NCI-H2227 (cell line): ENCODE data around the gene ITPR1.
A peak's percentile ranks its signal among the peaks of the same experiment; 100 is the strongest.

Source experiments
- DNase-seq: peaks from one replicate; lab custom pipeline; 2025; ENCODE audit not compliant: unreplicated experiment; lab: John Stamatoyannopoulos, UW

The ITPR1 gene

DNA sequence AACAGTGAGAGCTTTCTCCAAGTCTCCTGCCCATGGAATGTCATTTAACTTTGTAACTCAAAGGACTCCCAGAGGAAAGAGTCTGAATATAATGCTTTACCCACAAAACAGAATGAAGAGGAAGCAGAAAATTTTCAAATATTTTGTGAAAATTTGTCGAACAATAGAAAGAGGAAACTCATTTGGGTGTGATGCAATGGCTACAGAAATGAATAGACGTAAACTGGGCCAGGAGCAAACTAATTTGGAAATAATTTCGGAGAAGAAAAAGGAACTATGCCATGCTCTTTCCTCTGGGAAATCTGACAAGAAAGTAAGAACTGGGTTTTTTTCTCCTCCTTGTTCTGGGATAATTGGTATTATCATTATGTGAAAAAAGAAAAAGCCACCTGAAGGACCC lies 14.9 kb upstream of the ITPR1 start:
- no peak for DNase-seq

DNA sequence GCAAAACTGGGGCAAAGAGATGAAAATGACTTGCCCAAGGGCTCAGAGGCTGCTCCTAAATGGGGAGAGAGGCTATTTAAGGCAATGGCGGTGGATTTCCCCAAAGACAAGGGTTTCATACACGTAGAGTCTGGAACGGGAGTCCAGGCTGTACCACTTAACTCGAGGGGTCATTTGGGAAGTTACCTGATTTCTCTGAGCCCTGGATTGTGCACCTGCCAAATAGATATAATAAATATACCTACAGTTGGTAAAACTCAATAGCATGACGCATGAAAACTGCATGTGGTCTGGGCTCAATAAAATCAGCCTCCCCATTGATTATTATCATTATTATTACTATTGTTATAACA lies 1.3 kb upstream of the ITPR1 start:
- no peak for DNase-seq

DNA sequence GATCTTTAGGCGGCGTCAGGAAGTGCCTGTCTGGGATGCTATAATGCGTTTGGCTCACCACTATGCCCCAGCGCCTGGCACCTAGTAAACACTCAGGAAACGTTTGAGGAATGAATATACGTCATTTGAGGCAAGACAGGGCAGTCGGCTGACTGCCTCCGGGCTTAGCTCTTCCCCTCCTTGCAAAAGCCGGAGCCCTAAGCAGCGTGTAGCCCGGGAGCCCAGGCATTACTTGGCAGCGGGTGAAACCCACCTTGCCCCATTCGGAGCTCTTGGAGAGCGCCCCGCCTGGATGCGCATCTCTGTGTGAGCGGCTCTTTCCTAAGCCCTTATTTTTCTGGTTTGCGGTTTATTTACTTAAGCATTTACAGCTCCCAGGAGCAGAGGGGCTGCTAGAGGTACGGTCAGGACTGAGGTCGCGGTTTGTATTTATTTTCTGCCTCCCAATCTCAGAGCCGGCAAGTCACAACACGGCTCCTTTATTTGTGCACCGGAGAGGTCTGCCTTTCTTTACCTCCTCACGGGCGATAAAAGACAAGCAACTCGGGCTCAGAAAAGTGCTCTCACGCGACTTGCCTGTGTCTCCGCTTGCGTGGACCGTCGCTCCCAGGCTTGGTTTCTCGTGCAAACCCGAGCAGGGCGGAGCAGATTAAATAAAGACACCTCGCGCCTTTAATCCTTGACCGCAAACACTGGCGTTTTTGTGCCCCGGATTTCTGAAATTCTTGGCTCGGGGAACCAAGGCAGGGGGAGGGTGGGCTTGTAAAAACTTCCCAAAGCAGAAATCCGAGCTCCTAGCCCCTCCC lies 737 bp upstream of the ITPR1 start:
- peak; percentile 71 for DNase-seq

DNA sequence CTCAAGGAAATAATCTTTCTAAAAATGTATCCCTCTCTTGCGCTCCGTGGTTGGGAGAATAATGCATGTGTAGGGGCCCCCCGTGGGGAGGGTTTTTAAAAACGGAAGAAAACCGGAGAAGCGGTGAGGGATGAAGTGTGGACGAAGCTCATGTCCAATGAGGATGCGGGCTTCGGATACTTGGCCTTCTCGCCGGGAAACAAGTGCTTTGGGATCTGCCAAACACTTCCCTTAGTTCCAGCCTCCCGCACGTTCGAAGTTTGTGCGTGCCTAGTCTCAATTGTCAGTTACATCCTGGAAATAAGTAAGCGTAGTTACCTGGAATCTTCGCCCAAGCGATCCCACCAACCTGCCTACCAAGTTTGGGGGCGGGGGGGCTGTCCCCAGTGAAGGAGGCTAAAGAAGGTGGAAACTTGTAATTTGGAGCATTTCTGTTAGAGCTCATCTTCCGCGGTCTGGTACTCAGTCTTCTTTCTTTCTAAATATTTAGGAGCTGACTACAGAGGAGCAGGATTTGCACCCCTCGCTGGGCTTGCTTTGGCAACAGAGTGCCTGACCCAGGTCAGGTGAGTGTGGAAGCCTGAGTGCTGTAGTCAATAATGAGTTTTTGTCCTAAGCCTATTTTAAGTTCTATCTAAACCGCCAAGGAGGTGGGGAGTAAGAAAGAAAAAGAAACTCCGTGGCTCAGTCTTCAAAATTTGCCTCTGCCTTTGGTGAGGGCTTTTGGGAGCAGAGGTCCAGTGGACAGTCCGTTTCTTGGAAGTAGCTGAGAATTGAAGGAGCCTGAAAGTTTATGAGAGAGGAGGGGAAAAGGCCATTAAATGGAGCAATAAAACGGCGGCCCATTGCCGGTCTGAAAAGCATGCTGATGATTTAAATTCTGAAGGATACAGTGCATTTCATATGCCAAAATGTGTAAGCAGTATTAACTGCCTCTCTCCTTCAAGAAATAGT lies 1.1 kb downstream of the ITPR1 start:
- peak; percentile 7 for DNase-seq

DNA sequence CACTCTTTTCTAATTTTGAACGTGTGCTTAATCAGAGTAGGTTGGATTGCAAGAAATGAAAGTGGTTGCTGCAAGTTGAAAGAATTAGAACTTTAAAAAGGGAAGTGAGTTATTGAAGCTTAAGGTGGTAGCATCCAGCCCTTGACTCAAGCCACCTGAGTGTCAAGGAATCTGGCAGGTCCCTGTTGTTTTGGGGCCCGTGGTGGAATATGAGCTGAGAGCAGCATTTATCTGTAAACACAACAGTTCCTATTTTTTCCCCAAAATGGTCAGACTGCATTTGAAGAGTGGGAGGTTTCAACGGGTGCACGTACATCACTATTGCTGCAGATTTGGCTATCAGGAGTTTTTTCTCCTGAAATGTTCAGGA lies 1.7 kb downstream of the ITPR1 start:
- DNase-seq = no peak

DNA sequence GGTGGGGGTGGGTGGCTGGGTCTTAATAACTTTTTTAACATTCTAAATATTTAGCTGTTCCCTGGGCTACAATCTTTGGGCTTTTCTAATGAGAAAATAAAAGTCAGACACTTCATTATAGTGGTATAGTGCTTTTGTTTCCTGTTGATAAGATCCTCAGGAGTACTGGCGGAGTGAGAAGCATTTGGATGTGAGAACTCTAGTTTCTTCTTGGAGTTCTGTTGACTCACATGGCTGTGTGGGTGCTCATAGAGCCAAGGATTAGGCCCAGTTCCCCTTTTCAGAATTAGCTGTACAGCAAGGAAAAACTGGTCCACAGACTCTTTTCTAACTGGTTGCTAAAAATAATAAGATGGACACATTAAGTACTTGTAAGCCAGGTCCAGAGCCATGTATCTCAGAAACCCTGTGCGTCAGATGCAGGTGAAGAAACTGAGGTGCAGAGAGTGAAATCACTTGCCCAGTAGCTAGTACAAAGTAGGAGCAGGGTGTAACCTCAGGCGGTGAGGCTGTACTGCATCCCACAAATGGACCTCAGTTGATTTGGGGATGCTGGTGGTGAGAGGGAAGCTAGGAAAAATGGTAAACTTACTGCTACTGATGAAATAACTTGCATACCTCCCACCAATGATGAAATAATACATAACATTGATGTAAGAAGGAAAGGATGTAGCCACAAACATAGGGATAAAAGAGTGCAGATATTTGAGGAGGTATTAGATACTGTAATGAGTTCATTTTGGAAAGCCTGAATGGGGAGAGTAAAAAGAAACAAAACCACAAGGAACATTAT lies 2.3 kb downstream of the ITPR1 start:
- DNase-seq = no peak

DNA sequence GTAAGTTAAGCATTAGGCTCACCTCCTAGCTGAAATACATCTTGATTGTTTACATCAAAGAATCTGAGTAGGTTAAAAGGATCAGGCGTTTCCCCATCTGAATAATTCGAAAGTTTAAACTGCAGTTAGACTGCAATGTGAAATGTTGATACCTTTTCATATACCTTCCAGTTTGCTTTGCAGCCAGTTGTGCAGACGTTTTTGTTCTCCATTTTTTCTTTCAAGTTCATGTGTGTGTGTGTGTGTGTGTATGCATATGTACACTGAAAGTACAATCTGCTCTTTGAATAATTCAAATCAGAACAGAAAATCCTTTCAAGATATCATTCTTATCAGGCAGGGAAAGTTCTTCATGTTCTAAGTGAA lies 2.9 kb downstream of the ITPR1 start:
- DNase-seq = no peak

DNA sequence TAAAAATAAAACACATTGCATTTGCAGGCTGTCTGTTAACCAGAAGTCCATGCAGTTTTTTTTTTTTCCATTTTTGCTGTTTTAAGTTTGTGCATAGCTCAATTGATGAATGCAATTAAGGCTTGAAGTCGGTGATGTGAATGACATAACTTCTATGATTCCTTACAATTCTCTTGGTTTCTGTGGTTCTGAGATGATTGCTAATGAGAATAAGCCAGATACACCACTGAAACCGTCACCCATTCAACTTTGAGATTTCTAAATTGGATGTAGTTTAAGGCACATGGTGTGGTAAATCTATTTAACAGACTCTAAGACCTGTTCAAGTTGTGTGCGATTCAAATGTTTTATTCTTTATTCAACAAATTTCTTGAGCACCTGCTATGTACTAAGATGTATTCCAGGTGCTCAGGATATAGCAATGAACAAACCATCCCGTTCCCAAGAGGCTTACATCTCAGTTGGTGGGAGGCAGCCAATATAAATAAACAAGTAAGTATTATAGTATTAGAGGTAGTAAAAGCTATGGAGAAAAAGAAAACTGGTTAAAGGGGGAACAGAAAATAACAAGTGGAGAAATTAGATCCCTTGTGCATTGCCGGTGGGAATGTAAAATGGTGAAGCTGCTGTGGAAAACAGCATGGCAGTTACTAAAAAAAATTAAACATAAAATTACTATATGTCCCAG lies 4.0 kb downstream of the ITPR1 start:
- DNase-seq = no peak

DNA sequence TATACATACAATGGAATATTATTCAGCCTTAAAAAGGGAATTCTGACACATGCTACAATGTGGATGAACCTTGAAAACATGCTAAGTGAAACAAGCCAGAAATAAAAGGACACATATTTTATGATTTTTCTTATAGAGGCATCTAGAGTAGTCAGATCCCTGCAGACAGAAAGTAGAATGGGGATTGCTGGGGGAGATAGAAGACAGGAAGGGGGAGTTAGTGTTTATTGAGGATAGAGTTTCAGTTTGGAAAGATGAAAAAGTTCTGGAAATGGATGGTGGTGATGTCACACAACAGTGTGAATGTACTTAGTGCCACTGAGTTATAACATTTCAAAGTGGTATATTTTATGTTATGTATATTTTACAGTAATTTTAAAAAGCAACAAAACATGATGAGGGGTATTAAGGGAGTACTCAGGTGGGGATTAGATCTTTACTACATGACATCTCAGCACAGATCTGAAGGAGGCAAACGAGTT lies 4.7 kb downstream of the ITPR1 start:
- DNase-seq = no peak

DNA sequence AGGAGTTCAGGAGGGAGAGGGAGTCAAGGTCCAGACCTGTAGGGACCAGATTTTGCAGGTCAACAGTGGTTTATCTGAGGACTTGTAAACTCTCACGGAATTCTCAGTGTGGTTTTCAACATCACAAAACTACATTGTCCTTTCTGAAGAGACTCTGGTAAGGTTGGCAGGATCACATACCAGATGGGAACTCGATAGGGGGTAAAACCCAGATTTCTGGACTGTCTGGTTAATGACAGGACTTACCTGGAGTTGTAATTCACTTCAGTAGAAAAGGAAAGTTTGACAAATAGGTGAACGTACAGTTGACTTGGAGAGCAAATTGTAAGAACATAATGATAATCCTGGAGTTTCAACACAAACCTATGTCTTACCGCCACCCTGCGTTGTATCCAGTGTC lies 5.3 kb downstream of the ITPR1 start:
- no peak for DNase-seq

DNA sequence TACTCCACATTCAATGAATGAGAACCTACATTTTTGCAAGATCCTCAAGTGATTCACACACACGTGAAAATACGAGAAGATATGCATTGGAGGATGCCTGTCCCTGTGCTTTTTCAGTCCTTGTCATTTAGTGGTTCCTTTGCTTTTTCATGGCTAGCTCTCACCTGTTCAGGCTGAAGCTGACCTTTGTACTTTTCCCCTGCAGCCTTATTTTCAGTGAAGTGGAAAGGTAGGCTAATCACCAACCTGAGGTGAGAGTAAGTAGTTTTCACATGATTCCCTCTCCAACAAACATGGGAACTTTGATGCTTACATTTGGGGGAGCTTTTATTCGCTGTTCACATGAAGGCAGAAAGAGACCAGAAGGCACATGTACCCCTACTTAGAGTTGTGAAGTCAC lies 8.3 kb downstream of the ITPR1 start:
- DNase-seq = no peak

DNA sequence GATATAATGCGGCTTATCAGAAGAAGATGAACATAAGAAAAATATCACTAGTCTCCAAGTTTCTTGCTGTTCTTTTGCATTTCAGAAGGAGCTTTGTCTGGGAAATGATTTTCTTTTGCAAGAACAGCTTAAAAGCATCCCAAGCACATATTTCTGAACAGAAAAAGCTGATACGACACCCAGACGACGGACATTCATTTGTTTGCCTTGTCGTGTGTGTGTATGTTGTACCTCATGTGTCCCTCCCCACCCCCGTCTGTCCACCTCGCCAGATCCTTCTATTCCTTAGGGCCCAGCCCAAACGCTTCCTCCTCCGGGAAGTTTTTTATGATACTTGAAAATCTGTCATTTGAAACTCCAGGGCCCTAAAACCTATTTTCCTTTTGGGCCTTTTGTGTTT lies 8.8 kb downstream of the ITPR1 start:
- DNase-seq = no peak

DNA sequence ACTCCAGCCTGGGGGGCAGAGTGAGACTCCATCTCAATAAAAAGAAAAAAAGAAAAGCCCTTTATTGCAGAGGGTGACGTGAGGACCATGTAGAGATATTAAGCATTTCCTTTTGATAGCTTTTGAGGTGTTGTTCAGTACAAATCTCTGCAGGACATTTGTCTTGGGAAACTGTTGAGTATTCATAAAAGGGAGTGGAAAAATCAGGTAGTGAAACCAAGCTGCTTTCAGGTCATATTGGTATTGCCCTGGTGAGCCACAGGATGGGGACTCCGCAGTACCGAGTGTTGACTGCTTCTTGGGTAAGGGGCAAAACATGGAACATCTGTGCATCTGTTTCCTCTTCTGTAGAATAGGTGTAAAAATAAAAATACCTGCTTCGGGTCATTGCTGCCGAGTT lies 9.9 kb downstream of the ITPR1 start:
- DNase-seq = no peak

DNA sequence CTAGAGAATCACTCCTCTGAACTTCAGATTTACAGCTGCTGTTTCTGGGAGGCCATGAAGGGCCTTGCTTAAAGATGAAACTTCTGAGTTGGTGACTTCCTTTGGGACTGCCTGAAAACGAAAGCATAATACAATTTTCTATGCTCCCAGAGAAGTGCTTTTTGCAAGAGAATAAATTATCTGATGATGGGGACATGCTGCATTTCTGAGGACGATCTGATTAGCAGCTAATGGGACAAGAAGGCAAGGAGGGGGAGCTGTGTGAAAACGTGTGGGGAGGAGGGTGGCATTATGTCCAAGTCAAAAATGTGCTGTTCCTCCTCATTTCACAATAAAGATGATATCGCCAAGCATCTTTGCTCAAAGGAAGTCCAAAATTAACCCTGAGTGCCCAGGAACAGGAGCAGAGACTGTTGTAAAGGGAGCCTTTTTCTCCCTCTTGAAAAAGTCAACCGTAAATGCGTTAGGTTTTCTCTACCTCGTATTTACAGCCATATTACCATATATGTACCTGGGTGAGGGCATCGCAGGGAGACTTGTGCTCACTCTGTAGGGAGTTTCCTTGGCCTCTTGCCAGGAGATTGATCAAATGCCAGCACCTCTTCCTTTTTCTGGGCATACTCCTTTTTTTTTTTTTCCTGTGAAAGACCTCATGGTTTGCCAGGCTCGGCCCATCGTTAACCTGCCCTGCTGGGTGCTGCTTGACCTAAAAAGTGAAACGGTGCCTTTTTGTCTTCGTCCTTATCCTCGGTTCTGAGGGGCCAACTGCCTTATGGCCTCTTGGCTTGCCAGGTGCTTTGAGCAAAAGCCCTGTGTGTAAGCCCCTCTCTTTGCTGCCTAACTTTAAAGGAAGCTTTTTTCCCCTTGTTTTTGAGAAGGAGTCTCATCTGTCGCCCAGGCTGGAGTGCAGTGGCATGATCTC lies 11.5 kb downstream of the ITPR1 start:
- peak; percentile 13 for DNase-seq

DNA sequence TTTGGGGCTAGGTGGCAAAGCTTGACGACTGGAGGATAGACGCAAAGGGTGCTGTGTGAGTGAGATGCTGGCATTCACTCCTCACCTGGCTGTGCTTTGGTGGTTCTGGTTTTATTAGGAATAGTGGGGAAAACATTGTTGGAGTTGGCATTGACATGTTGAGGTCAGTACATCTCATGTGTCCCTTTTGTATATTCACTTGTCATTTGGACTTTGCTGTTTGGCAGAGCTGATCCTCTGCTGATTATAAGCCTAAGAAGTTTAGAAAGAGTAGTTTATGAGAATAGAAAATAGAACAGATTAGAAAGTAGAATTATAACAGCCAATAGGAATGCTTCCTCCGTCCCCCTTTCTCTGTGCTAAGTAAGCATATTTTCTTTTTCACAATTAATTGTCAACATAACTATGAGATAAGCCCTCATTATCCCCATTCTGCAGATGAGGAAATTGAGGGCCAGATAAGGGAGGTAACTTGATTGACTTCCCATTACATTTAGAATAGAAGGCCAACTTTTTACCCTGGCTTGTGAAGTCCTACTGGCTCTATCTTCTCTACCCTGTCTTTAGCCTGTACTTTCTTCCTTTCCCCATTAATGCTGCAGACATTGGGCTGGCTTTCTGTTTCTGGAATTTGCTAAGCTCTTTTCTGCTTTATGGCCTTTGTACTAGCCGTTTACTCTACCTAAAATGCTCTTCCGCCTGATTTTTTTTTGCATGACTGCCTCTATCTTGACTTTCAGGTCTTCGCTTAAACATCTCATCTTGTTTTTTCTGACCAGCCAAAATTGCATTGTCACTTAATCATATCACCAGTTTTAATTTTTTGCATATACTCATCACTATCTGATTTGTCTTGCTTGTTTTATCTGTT lies 12.8 kb downstream of the ITPR1 start:
- no peak for DNase-seq

DNA sequence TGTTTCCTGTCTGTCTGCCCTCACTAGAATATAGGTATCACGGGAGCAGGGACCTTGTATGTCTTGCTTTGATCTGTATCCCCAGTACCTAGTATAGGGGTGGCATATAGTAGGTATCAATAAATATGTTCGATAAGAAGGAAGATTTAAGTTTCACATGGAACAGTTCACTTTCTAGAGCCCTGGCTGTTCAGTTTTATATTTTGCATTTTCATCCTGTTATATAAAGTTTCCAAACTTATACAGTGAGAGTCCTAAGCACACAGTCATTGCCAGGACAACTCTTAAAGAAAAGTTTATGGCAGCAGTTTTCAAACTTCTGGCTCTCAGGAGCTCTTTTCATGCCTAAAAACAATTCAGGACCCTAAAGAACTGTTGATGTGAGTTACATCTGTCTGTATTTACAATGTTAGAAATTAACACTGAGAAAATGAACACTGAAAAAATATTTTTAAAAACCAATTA lies 13.4 kb downstream of the ITPR1 start:
- no peak for DNase-seq

DNA sequence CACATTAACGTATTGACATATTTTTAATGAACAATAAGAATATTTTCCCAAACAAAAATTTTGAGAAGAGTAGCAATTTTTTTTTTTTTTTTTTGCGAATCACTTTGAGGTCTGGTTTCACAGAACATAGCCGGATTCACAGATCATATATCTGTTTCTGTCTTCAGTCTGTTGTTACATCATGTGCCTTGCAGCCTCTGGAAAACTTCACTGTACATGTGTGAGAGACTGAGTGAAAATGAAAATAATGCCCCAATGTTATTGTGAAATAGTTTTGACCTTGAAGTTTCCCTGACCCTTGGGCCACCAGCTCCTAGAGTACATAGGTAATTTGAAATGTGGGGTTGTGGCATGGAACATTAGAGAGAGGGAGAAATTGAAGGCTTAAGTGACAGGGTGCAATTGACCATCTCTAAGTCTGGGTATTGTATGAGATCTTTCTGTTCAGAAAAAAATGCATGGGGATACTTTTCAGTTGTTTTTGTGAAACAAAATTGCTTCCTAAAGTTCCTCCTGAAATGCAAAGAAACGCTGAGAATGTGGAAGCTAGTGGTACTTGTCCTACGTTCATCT lies 14.0 kb downstream of the ITPR1 start:
- no peak for DNase-seq
